Coronary artery (tissue), 2 donors: ENCODE data around the gene PCDHGA7.
"Not testable (repeated sequence)": the region's sequence is repeated elsewhere in the genome, so short reads cannot be mapped to it uniquely, and the experiment has no call there.

ENCODE experiments used
- DNase-seq: peaks from one replicate; pipeline ENCODE4 v3.0.0-alpha.2; 2017; ENCODE audit warnings: low spot score
- H3K27ac ChIP-seq, 2 donors: fragments of 200-600 bp; sonication (generic); one replicate each; pipeline ENCODE4 v1.5.1; 2016 to 2019
- H3K4me3 ChIP-seq: fragments of 200-600 bp; sonication (generic); 2 replicates; pipeline ENCODE4 v1.5.1; 2016; ENCODE audit warnings: mild to moderate bottlenecking, moderate library complexity
- TF ChIP-seq, protein P1 (sequence below): fragments of 200-600 bp; sonication (generic); IDR thresholded peaks from one replicate; pipeline ENCODE4 v1.5.1; 2019; ENCODE audit warnings: antibody characterized with exemption

Gene PCDHGA7

GRCh38 chr5:141421489-141421855 lies 38.9 kb downstream of the PCDHGA7 start:
- TF ChIP-seq, protein P1, sequence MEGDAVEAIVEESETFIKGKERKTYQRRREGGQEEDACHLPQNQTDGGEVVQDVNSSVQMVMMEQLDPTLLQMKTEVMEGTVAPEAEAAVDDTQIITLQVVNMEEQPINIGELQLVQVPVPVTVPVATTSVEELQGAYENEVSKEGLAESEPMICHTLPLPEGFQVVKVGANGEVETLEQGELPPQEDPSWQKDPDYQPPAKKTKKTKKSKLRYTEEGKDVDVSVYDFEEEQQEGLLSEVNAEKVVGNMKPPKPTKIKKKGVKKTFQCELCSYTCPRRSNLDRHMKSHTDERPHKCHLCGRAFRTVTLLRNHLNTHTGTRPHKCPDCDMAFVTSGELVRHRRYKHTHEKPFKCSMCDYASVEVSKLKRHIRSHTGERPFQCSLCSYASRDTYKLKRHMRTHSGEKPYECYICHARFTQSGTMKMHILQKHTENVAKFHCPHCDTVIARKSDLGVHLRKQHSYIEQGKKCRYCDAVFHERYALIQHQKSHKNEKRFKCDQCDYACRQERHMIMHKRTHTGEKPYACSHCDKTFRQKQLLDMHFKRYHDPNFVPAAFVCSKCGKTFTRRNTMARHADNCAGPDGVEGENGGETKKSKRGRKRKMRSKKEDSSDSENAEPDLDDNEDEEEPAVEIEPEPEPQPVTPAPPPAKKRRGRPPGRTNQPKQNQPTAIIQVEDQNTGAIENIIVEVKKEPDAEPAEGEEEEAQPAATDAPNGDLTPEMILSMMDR, result no peak
- Histone ChIP-seq H3K4me3 (peak overlapping the region; percentile 60), H3K27ac (no peak overlapping the region)
- no peak for DNase-seq

DNA sequence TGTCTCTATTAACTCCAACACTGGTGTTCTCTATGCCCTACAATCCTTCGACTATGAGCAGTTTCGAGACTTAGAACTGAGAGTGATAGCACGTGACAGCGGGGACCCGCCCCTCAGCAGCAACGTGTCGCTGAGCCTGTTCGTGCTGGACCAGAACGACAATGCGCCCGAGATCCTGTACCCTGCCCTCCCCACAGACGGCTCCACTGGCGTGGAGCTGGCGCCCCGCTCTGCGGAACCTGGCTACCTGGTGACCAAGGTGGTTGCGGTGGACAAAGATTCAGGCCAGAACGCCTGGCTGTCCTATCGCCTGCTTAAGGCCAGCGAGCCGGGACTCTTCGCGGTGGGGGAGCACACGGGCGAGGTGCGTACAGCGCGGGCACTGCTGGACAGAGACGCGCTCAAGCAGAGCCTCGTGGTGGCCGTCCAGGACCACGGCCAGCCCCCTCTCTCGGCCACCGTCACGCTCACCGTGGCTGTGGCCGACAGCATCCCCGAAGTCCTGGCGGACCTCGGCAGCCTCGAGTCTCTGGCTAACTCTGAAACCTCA lies 40.3 kb downstream of the PCDHGA7 start:
- no peak overlapping the region for H3K27ac ChIP-seq
- H3K4me3 ChIP-seq, result peak overlapping the region; percentile 47
- TF ChIP-seq, protein P1, result no peak
- DNase-seq, result no peak

- no peak for DNase-seq
- TF ChIP-seq, protein P1, result no peak
- Histone ChIP-seq H3K4me3 (peak overlapping the region; percentile 35), H3K27ac (no peak overlapping the region)
These were observed 45.4 kb downstream of the PCDHGA7 start for GRCh38 chr5:141427783-141428426.

DNA sequence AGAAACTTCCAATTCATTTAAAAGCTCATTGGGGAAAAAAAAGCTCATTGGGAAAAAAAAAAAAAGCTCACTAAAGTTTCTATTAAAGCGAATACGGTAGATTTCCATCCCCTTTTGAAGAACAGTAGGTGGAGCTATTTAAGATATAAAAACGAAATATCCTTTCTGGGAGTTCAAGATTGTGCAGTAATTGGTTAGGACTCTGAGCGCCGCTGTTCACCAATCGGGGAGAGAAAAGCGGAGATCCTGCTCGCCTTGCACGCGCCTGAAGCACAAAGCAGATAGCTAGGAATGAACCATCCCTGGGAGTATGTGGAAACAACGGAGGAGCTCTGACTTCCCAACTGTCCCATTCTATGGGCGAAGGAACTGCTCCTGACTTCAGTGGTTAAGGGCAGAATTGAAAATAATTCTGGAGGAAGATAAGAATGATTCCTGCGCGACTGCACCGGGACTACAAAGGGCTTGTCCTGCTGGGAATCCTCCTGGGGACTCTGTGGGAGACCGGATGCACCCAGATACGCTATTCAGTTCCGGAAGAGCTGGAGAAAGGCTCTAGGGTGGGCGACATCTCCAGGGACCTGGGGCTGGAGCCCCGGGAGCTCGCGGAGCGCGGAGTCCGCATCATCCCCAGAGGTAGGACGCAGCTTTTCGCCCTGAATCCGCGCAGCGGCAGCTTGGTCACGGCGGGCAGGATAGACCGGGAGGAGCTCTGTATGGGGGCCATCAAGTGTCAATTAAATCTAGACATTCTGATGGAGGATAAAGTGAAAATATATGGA lies 48.0 kb downstream of the PCDHGA7 start, which contains the start of gene PCDHGA12:
Gene PCDHGA12 (plus strand): TSS at position 176 of the 782 bp plus-strand sequence. CDS start 253 bp downstream, at position 429.
- DNase-seq, result no peak
- H3K4me3 ChIP-seq, result peak within 1 kb of the TSS; percentile 57
- TF ChIP-seq, protein P1, result no peak
- H3K27ac ChIP-seq, result peak within 1 kb of the TSS in 1 of 2 donors; percentile 18

GRCh38 chr5:141431286-141431685 lies 48.7 kb downstream of the PCDHGA7 start:
- Histone ChIP-seq H3K27ac (peak overlapping the region in 1 of 2 donors; percentile 18), H3K4me3 (peak overlapping the region; percentile 57)
- DNase-seq, result no peak
- TF ChIP-seq, protein P1, result no peak

- H3K27ac ChIP-seq, DNase-seq: not testable (repeated sequence)
- peak overlapping the region; percentile 35 for H3K4me3 ChIP-seq
These were observed 49.8 kb downstream of the PCDHGA7 start for GRCh38 chr5:141432308-141432707.

- DNase-seq, H3K27ac ChIP-seq: not testable (repeated sequence)
- H3K4me3 ChIP-seq, result peak overlapping the region; percentile 35
These were observed 50.2 kb downstream of the PCDHGA7 start for GRCh38 chr5:141432726-141433125.

- no peak for DNase-seq
- Histone ChIP-seq H3K4me3 (no peak overlapping the region), H3K27ac (no peak overlapping the region)
- TF ChIP-seq, protein P1, result no peak
These were observed 51.5 kb downstream of the PCDHGA7 start for GRCh38 chr5:141434006-141434405.
